HepG2 (cell line): ENCODE data around the gene HARBI1. TPM values are rescaled to one million over a fixed set of nuclear protein-coding genes. Genes with fewer than 3 reads are reported as not detected.

ENCODE experiments used
- CCAR2 ChIP-seq: fragments of 200-400 bp; formaldehyde crosslinking; optimal IDR thresholded peaks from 2 replicates; pipeline ENCODE3; 2018; ENCODE audit warnings: low read depth, mild to moderate bottlenecking, low read length, moderate library complexity
- FOXM1 ChIP-seq: sonication (generic); formaldehyde crosslinking; IDR thresholded peaks from 2 replicates; pipeline ENCODE4 v1.5.0; 2020; ENCODE audit warnings: missing genetic modification reagents
- HNF4G ChIP-seq, 2 experiments: sonication (generic) in 1 of 2; formaldehyde crosslinking in 1 of 2; IDR thresholded peaks; 2 replicates each; pipeline versions ENCODE4 v1.4.0 to v1.6.1; 2011 to 2020; ENCODE audit warnings: borderline replicate concordance in 2 of 2, low read depth in 2 of 2, mild to moderate bottlenecking in 2 of 2, low read length in 1 of 2, missing genetic modification reagents in 1 of 2, moderate library complexity in 1 of 2
- NKX3-1 ChIP-seq: sonication (generic); formaldehyde crosslinking; IDR thresholded peaks from 2 replicates; pipeline ENCODE4 v1.5.0; 2020; ENCODE audit warnings: missing genetic modification reagents
- RAD51 ChIP-seq: fragments of 450-650 bp; IDR thresholded peaks from 2 replicates; pipeline ENCODE4 v1.6.1; 2016; ENCODE audit warnings: borderline replicate concordance
- RFX1 ChIP-seq: fragments of 450-650 bp; IDR thresholded peaks from 2 replicates; pipeline ENCODE4 v1.6.1; 2017
- SMAD3 ChIP-seq: sonication (generic); formaldehyde crosslinking; IDR thresholded peaks from 2 replicates; pipeline ENCODE4 v1.4.0; 2020; ENCODE audit warnings: missing genetic modification reagents
- TAF15 ChIP-seq: fragments of 200-400 bp; formaldehyde crosslinking; IDR thresholded peaks from one replicate; pipeline ENCODE4 v1.6.1; 2018; ENCODE audit warnings: mild to moderate bottlenecking, low read depth, low read length; ENCODE audit not compliant: poor library complexity, severe bottlenecking
- ZNF143 ChIP-seq: sonication (generic); formaldehyde crosslinking; IDR thresholded peaks from 2 replicates; pipeline ENCODE4 v1.4.0; 2020; ENCODE audit warnings: missing genetic modification reagents
- ZNF317 ChIP-seq: sonication (generic); formaldehyde crosslinking; IDR thresholded peaks from 2 replicates; pipeline ENCODE4 v1.5.0; 2020; ENCODE audit warnings: mild to moderate bottlenecking, missing genetic modification reagents
- polyA plus RNA-seq, 8 experiments: library from polyadenylated mRNA; depleted of rRNA in 3 of 8; stranded (reverse) in 7 of 8; unstranded in 1 of 8; fragments of >200 nt; fragmentation: Illumina TruSeq in 4 of 8; extraction: Trizol in 4 of 8; gene quantifications; 2 replicates each; pipeline versions ENCODE4 v1.2.1 to v1.2.3, GENCODE V29; 2011 to 2016; ENCODE audit warnings: low read depth in 4 of 8, missing spikeins in 1 of 8, mixed read lengths in 1 of 8; ENCODE audit not compliant: insufficient read depth in 1 of 8
- total RNA-seq, 5 experiments: library from RNA; depleted of rRNA; stranded (reverse); fragments of >200 nt; fragmentation: Illumina TruSeq; extraction: Trizol; gene quantifications; 2 replicates each; pipeline ENCODE4 v1.2.3, GENCODE V29; 2016; ENCODE audit warnings: low read depth in 1 of 5
- TF ChIP-seq, protein P1 (sequence below): sonication (generic); formaldehyde crosslinking; IDR thresholded peaks from 2 replicates; pipeline ENCODE4 v1.4.0; 2020; ENCODE audit warnings: mild to moderate bottlenecking, missing genetic modification reagents
- TF ChIP-seq, protein P2 (sequence below): IDR thresholded peaks from 2 replicates; pipeline ENCODE4 v1.6.1; 2016; ENCODE audit warnings: low read depth, missing genetic modification reagents, missing compliant biosample characterization
- TF ChIP-seq, protein P3 (sequence below): IDR thresholded peaks from 2 replicates; pipeline ENCODE4 v1.6.1; 2016

HARBI1 gene
- total and polyA plus RNA-seq, 2 of the 13 experiments (the other 11 are each of a cell fraction or from before 2014, with no cell fraction given), result 2.5 to 4.8 TPM

- TF ChIP-seq, protein P1, sequence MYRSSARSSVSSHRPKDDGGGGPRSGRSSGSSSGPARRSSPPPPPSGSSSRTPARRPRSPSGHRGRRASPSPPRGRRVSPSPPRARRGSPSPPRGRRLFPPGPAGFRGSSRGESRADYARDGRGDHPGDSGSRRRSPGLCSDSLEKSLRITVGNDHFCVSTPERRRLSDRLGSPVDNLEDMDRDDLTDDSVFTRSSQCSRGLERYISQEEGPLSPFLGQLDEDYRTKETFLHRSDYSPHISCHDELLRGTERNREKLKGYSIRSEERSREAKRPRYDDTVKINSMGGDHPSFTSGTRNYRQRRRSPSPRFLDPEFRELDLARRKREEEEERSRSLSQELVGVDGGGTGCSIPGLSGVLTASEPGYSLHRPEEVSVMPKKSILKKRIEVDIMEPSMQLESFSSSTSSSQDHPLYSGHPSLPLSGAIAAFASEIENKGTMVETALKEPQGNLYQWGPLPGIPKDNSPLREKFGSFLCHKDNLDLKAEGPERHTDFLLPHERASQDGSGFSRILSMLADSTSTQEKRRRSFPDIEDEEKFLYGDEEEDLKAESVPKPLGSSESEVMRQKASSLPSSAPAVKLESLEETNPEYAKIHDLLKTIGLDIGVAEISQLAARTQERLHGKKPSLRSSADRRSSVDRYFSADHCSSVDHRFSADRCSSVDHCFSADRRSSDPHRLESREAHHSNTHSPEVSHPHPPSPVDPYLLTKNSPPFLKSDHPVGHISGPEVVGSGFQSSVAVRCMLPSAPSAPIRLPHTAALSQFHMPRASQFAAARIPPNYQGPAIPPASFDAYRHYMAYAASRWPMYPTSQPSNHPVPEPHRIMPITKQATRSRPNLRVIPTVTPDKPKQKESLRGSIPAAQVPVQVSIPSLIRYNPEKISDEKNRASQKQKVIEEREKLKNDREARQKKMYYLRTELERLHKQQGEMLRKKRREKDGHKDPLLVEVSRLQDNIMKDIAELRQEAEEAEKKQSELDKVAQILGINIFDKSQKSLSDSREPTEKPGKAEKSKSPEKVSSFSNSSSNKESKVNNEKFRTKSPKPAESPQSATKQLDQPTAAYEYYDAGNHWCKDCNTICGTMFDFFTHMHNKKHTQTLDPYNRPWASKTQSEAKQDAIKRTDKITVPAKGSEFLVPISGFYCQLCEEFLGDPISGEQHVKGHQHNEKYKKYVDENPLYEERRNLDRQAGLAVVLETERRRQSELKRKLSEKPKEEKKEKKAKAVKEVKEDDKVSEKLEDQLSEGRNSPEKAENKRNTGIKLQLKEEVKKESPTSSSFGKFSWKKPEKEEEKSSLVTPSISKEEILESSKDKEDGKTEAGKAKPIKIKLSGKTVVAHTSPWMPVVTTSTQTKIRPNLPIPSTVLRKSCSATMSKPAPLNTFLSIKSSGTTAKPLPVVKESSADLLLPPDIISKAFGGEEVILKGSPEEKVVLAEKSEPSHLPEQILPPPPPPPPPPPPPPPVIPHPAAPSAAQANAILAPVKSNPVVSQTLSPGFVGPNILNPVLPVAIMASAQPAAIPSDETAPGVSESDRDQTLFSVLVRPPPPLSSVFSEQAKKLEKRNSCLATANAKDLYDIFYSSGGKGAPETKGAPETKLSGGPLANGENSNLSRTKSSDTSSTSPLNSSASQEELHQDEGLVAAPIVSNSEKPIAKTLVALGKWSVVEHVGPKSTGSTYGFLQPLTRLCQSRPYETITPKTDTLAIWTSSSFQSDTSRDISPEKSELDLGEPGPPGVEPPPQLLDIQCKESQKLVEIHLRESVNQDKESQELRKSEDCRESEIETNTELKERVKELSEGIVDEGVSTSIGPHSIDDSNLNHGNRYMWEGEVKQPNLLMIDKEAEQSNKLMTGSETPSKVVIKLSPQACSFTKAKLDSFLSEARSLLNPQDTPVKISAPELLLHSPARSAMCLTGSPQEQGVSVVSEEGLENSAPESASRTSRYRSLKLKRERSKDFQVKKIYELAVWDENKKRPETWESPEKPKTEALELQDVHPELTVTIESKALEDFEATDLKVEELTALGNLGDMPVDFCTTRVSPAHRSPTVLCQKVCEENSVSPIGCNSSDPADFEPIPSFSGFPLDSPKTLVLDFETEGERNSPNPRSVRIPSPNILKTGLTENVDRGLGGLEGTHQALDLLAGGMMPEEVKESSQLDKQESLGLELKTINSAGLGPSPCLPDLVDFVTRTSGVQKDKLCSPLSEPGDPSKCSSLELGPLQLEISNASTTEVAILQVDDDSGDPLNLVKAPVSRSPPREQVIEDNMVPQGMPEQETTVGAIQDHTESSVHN (CRISPR knock-in tag), result no peak
- no peak for TF ChIP-seq FOXM1 (CRISPR knock-in tag)
- no peak for TF ChIP-seq ZNF317 (CRISPR knock-in tag)
- peak; percentile 48; the same call in 1 of the 2 replicates for TF ChIP-seq HNF4G (IDR thresholded peaks at IDR 0.05; ENCODE audit: borderline replicate concordance, low read depth, low read length)
- TF ChIP-seq HNF4G (CRISPR knock-in tag; IDR thresholded peaks at IDR 0.05; ENCODE audit: borderline replicate concordance, low read depth), result no peak
- TF ChIP-seq, protein P2, sequence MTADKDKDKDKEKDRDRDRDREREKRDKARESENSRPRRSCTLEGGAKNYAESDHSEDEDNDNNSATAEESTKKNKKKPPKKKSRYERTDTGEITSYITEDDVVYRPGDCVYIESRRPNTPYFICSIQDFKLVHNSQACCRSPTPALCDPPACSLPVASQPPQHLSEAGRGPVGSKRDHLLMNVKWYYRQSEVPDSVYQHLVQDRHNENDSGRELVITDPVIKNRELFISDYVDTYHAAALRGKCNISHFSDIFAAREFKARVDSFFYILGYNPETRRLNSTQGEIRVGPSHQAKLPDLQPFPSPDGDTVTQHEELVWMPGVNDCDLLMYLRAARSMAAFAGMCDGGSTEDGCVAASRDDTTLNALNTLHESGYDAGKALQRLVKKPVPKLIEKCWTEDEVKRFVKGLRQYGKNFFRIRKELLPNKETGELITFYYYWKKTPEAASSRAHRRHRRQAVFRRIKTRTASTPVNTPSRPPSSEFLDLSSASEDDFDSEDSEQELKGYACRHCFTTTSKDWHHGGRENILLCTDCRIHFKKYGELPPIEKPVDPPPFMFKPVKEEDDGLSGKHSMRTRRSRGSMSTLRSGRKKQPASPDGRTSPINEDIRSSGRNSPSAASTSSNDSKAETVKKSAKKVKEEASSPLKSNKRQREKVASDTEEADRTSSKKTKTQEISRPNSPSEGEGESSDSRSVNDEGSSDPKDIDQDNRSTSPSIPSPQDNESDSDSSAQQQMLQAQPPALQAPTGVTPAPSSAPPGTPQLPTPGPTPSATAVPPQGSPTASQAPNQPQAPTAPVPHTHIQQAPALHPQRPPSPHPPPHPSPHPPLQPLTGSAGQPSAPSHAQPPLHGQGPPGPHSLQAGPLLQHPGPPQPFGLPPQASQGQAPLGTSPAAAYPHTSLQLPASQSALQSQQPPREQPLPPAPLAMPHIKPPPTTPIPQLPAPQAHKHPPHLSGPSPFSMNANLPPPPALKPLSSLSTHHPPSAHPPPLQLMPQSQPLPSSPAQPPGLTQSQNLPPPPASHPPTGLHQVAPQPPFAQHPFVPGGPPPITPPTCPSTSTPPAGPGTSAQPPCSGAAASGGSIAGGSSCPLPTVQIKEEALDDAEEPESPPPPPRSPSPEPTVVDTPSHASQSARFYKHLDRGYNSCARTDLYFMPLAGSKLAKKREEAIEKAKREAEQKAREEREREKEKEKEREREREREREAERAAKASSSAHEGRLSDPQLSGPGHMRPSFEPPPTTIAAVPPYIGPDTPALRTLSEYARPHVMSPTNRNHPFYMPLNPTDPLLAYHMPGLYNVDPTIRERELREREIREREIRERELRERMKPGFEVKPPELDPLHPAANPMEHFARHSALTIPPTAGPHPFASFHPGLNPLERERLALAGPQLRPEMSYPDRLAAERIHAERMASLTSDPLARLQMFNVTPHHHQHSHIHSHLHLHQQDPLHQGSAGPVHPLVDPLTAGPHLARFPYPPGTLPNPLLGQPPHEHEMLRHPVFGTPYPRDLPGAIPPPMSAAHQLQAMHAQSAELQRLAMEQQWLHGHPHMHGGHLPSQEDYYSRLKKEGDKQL (CRISPR knock-in tag), result no peak
- no peak for TF ChIP-seq ZNF143 (CRISPR knock-in tag)
- no peak for TF ChIP-seq CCAR2
- no peak for TF ChIP-seq SMAD3 (CRISPR knock-in tag)
- TF ChIP-seq NKX3-1 (CRISPR knock-in tag), result no peak
- no peak for TF ChIP-seq RAD51
- TF ChIP-seq TAF15, result no peak
- TF ChIP-seq, protein P3, sequence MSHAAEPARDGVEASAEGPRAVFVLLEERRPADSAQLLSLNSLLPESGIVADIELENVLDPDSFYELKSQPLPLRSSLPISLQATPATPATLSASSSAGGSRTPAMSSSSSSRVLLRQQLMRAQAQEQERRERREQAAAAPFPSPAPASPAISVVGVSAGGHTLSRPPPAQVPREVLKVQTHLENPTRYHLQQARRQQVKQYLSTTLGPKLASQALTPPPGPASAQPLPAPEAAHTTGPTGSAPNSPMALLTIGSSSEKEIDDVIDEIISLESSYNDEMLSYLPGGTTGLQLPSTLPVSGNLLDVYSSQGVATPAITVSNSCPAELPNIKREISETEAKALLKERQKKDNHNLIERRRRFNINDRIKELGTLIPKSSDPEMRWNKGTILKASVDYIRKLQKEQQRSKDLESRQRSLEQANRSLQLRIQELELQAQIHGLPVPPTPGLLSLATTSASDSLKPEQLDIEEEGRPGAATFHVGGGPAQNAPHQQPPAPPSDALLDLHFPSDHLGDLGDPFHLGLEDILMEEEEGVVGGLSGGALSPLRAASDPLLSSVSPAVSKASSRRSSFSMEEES (CRISPR knock-in tag), result no peak
- TF ChIP-seq RFX1, result no peak
Measured at GRCh38 chr11:46633291-46634217, 16.5 kb upstream of the HARBI1 start (continued).
